Tibial nerve (tissue), 3 donors: ENCODE data around the gene SLC4A9.

Experiments used
- POLR2A ChIP-seq, 2 donors: fragments of 450-650 bp; IDR thresholded peaks; one replicate each; pipeline ENCODE4 v1.6.1; 2017; ENCODE audit warnings: antibody characterized with exemption in 2 of 2, mild to moderate bottlenecking in 2 of 2, moderate library complexity in 2 of 2
- TF ChIP-seq, protein P1 (sequence below), 5 experiments: fragments of 200-600 bp in 3 of 5; fragments of 450-650 bp in 2 of 5; sonication (generic) in 3 of 5; IDR thresholded peaks; one replicate each; pipeline ENCODE4 v1.5.1; 2016 to 2019; ENCODE audit warnings: antibody characterized with exemption in 5 of 5, mild to moderate bottlenecking in 3 of 5, moderate library complexity in 2 of 5

GRCh38 chr5:140331638-140332037 lies 28.4 kb upstream of the SLC4A9 start:
- no peak for TF ChIP-seq POLR2A (IDR thresholded peaks at IDR 0.05)
- TF ChIP-seq, protein P1, sequence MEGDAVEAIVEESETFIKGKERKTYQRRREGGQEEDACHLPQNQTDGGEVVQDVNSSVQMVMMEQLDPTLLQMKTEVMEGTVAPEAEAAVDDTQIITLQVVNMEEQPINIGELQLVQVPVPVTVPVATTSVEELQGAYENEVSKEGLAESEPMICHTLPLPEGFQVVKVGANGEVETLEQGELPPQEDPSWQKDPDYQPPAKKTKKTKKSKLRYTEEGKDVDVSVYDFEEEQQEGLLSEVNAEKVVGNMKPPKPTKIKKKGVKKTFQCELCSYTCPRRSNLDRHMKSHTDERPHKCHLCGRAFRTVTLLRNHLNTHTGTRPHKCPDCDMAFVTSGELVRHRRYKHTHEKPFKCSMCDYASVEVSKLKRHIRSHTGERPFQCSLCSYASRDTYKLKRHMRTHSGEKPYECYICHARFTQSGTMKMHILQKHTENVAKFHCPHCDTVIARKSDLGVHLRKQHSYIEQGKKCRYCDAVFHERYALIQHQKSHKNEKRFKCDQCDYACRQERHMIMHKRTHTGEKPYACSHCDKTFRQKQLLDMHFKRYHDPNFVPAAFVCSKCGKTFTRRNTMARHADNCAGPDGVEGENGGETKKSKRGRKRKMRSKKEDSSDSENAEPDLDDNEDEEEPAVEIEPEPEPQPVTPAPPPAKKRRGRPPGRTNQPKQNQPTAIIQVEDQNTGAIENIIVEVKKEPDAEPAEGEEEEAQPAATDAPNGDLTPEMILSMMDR (IDR thresholded peaks at IDR 0.05), result no peak
